ENCODE results near the gene HMCN1.

HMCN1 gene

GRCh38 chr1:186063091-186063657 lies 329.0 kb downstream of the HMCN1 start:
- DNase-seq (ENCODE audit: low read depth in 2 of 2, low spot score in 1 of 2): no peak

GRCh38 chr1:186066411-186066810 lies 332.2 kb downstream of the HMCN1 start:
- no peak for DNase-seq (ENCODE audit: low read depth in 2 of 2, low spot score in 1 of 2)

- no peak for DNase-seq (ENCODE audit: low read depth in 2 of 2, low spot score in 1 of 2)
These were observed 339.5 kb downstream of the HMCN1 start for GRCh38 chr1:186073697-186074096.

GRCh38 chr1:186076006-186076405 lies 341.8 kb downstream of the HMCN1 start:
- DNase-seq (ENCODE audit: low read depth in 2 of 2, low spot score in 1 of 2): no peak

GRCh38 chr1:186078245-186078644 lies 344.1 kb downstream of the HMCN1 start:
- DNase-seq (ENCODE audit: low read depth in 2 of 2, low spot score in 1 of 2): no peak

GRCh38 chr1:186079084-186079684 lies 345.0 kb downstream of the HMCN1 start:
- DNase-seq (ENCODE audit: low read depth in 2 of 2, low spot score in 1 of 2): no peak

GRCh38 chr1:186082235-186082937 lies 348.2 kb downstream of the HMCN1 start:
- DNase-seq (ENCODE audit: low read depth in 2 of 2, low spot score in 1 of 2): no peak

- no peak for DNase-seq (ENCODE audit: low read depth in 2 of 2, low spot score in 1 of 2)
These were observed 352.4 kb downstream of the HMCN1 start for GRCh38 chr1:186086583-186086982.

- no peak for DNase-seq (ENCODE audit: low read depth in 2 of 2, low spot score in 1 of 2)
These were observed 355.7 kb downstream of the HMCN1 start for GRCh38 chr1:186089940-186090339.

- no peak for DNase-seq (ENCODE audit: low read depth in 2 of 2, low spot score in 1 of 2)
These were observed 357.1 kb downstream of the HMCN1 start for GRCh38 chr1:186091222-186091720.

- DNase-seq (ENCODE audit: low read depth in 2 of 2, low spot score in 1 of 2): no peak
These were observed 359.2 kb downstream of the HMCN1 start for GRCh38 chr1:186093437-186093836.

GRCh38 chr1:186094172-186094571 lies 360.0 kb downstream of the HMCN1 start:
- DNase-seq (ENCODE audit: low read depth in 2 of 2, low spot score in 1 of 2): no peak

GRCh38 chr1:186099336-186100104 lies 365.3 kb downstream of the HMCN1 start:
- DNase-seq (ENCODE audit: low read depth in 2 of 2, low spot score in 1 of 2): no peak

GRCh38 chr1:186102107-186102506 lies 367.9 kb downstream of the HMCN1 start:
- no peak for DNase-seq (ENCODE audit: low read depth in 2 of 2, low spot score in 1 of 2)

GRCh38 chr1:186102547-186103148 lies 368.5 kb downstream of the HMCN1 start:
- DNase-seq (ENCODE audit: low read depth in 2 of 2, low spot score in 1 of 2): no peak

- no peak for DNase-seq (ENCODE audit: low read depth in 2 of 2, low spot score in 1 of 2)
These were observed 370.3 kb downstream of the HMCN1 start for GRCh38 chr1:186104459-186104858.

- DNase-seq (ENCODE audit: low read depth in 2 of 2, low spot score in 1 of 2): no peak
These were observed 378.1 kb downstream of the HMCN1 start for GRCh38 chr1:186112280-186112679.

GRCh38 chr1:186113461-186113860 lies 379.3 kb downstream of the HMCN1 start:
- no peak for DNase-seq (ENCODE audit: low read depth in 2 of 2, low spot score in 1 of 2)

- no peak for DNase-seq (ENCODE audit: low read depth in 2 of 2, low spot score in 1 of 2)
These were observed 384.5 kb downstream of the HMCN1 start for GRCh38 chr1:186118724-186119123.

- no peak for DNase-seq (ENCODE audit: low read depth in 2 of 2, low spot score in 1 of 2)
These were observed 388.6 kb downstream of the HMCN1 start for GRCh38 chr1:186122837-186123236.

- no peak for DNase-seq (ENCODE audit: low read depth in 2 of 2, low spot score in 1 of 2)
These were observed 390.8 kb downstream of the HMCN1 start for GRCh38 chr1:186125035-186125434.

Measured in stimulated activated CD8-positive, alpha-beta memory T cell treated with anti-CD3 and anti-CD28 coated beads, Interleukin-4, amount 100 ng/mL, for 4 hours (primary cell).